Left ventricle myocardium superior (tissue), 1 donor: ENCODE data around the gene TMEM109. TPM values are rescaled to one million over a fixed set of nuclear protein-coding genes. Genes with fewer than 3 reads are reported as not detected.

Experiments
- ATAC-seq: fragments of 200-7000 bp; cut with Tn5 transposase; one replicate; pipeline ENCODE4 v1.9.1; 2020; ENCODE audit warnings: mild to moderate bottlenecking, moderate library complexity
- DNase-seq: peaks from one replicate; pipeline ENCODE4 v3.0.0-alpha.2; 2020
- intact Hi-C: fragments of 100-400 bp; cut with micrococcal nuclease; formaldehyde crosslinking; loops from one replicate; pipeline ENCODE4 v1.11.0; 2022
- total RNA-seq: library from RNA; stranded (reverse); fragmentation: NEBNext Ultra II Directional; extraction: Animal tissue kit (Norgen Biotek cat#: 25700); gene quantifications from one replicate; pipeline ENCODE4 v1.2.1, GENCODE V29; 2021
- donor health status: DM: no; HTN: yes; CAD: no; lungs with severe emphysema.

The TMEM109 gene
- total RNA-seq, 1 donor from 2014 or later = 97.0 TPM

DNA sequence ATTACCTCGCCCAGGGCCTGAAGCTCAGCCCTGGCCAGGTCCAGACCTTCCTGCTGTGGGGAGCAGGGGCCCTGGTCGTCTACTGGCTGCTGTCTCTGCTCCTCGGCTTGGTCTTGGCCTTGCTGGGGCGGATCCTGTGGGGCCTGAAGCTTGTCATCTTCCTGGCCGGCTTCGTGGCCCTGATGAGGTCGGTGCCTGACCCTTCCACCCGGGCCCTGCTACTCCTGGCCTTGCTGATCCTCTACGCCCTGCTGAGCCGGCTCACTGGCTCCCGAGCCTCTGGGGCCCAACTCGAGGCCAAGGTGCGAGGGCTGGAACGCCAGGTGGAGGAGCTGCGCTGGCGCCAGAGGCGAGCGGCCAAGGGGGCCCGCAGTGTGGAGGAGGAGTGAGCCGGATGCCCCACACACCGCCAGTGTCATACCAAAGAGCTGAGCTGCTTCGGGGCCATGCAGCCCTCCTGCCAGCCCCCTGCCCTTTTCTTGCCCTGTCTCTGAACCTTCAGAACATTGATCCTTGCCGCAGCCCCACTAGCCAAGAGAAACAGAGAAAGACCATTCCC is 7.9 kb downstream of the TMEM109 start:
- intact Hi-C loops = no loop called here
- ATAC-seq = no peak
- DNase-seq = no peak

GRCh38 chr11:60922906-60923305 is 8.9 kb downstream of the TMEM109 start:
- no peak for ATAC-seq
- DNase-seq = no peak
- intact Hi-C loops = no loop called here

GRCh38 chr11:60923326-60923725 is 9.4 kb downstream of the TMEM109 start:
- intact Hi-C loops = no loop called here
- DNase-seq (no peak), ATAC-seq (no peak)

- ATAC-seq (peak; percentile 11), DNase-seq (no peak)
- intact Hi-C loops = no loop called here
Measured at GRCh38 chr11:60923800-60924109, 9.8 kb downstream of the TMEM109 start.

GRCh38 chr11:60924110-60924905 is 10.3 kb downstream of the TMEM109 start, which contains the start of gene TMEM132A:
TSS of gene TMEM132A (plus strand) at chr11:60924460. CDS start at chr11:60924634, 174 bp downstream.
- peak; percentile 81 for DNase-seq
- peak; percentile 88 for ATAC-seq
- intact Hi-C loops = no loop called here

GRCh38 chr11:60924906-60925853 is 11.2 kb downstream of the TMEM109 start:
- no peak for DNase-seq
- intact Hi-C loops = no loop called here
- no peak for ATAC-seq

- no peak for DNase-seq
- intact Hi-C loops = no loop called here
- ATAC-seq = no peak
Measured at GRCh38 chr11:60925868-60926267, 11.9 kb downstream of the TMEM109 start.

- intact Hi-C loops = no loop called here
- no peak for ATAC-seq
- no peak for DNase-seq
Measured at GRCh38 chr11:60926500-60926899, 12.5 kb downstream of the TMEM109 start.

DNA sequence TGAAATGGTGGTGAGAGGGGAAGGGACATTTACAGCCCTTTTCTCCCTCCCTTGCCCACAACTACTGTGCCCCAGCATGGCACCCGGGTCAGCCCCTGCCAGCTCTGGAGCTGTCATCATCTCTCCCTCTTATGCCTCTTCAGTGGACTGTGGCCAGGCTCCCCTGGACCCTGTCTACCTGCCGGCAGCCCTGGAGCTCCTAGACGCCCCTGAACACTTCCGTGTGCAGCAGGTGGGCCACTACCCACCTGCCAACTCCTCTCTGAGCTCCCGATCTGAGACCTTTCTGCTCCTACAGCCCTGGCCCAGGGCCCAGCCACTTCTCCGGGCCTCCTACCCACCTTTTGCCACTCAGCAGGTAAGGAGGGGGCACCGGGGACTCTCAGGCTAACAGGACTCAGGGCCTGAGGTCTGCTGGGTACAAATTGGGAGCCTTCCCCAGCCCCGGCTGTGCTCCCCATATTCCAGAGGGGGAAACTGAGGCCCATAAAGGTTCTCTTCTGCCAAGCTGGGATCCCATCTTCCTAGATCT is 13.2 kb downstream of the TMEM109 start:
- DNase-seq = no peak
- ATAC-seq = no peak
- intact Hi-C loops = no loop called here

DNA sequence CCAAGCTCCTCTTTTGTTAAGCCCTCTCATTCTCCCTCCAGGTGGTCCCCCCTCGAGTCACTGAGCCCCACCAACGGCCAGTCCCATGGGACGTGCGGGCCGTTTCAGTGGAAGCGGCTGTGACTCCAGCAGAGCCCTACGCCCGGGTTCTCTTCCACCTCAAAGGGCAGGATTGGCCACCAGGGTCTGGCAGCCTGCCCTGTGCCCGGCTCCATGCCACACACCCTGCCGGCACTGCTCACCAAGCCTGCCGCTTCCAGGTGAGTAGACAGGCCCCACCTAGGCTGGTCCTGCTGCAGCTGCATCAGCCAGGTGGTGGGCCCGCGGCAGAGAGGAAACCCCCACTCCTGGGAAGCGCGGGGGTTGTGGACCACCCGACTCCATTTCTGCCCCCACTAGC is 13.6 kb downstream of the TMEM109 start:
- ATAC-seq = no peak
- no peak for DNase-seq
- intact Hi-C loops = no loop called here

DNA sequence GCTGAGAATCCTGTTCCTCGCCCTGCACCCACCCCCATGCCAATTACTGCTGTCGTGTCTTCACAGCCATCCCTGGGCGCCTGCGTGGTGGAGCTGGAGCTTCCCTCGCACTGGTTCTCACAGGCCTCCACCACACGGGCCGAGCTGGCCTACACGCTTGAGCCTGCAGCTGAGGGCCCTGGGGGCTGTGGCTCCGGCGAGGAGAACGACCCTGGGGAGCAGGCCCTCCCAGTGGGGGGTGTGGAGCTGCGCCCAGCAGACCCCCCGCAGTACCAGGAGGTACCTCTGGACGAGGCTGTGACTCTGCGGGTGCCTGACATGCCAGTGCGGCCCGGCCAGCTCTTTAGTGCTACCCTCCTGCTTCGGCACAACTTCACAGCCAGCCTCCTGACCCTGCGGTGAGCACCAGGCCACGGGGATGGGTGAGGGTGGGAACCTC is 14.6 kb downstream of the TMEM109 start:
- DNase-seq = no peak
- intact Hi-C loops = no loop called here
- no peak for ATAC-seq

DNA sequence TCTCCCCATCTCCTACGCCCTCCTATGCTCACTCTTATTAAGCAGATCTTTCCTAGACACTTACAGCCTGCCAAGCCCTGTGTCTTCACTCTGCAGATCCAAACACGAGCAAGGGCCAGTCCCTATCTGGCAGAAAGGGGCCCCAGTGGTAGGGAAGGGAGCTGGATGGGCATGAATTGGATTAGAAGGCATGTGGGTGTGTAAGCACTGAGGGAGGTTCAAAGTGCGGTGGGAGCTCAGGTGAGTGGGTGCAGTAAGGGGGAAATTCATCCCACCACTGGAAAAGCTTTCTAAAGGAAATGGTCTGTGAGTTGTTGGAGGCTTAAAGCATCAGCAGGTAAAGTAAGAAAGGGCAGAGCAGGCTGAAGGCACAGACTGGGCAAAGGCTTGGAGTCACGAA is 15.8 kb downstream of the TMEM109 start:
- ATAC-seq (no peak), DNase-seq (no peak)
- intact Hi-C loops = no loop called here

GRCh38 chr11:60930394-60930793 is 16.4 kb downstream of the TMEM109 start:
- ATAC-seq (no peak), DNase-seq (no peak)
- intact Hi-C loops = no loop called here

GRCh38 chr11:60931917-60932316 is 18.0 kb downstream of the TMEM109 start:
- no peak for ATAC-seq
- intact Hi-C loops = no loop called here
- no peak for DNase-seq

- ATAC-seq (no peak), DNase-seq (no peak)
- intact Hi-C loops = no loop called here
Measured at GRCh38 chr11:60932605-60933356, 18.8 kb downstream of the TMEM109 start.

- ATAC-seq (no peak), DNase-seq (no peak)
- intact Hi-C loops = no loop called here
Measured at GRCh38 chr11:60933416-60934123, 19.6 kb downstream of the TMEM109 start.

GRCh38 chr11:60934124-60934789 is 20.3 kb downstream of the TMEM109 start:
- DNase-seq (no peak), ATAC-seq (no peak)
- intact Hi-C loops = no loop called here
